Kidney (tissue), 14 donors: ENCODE results near the gene TTC39B. TPM values are rescaled to one million over a fixed set of nuclear protein-coding genes. Genes with fewer than 3 reads are reported as not detected.

ENCODE experiments used
- DNase-seq, 5 donors: peaks; one replicate each; pipeline ENCODE4 v3.0.0-alpha.2; 2013 to 2020
- FAIRE-seq: peaks from 2 replicates; lab custom pipeline; 2012; peaks lifted over from hg19 to GRCh38; lab: Jason Lieb, UNC
- H3K27ac ChIP-seq, 2 donors: one replicate each; pipeline ENCODE4 v1.7.0; 2013; ENCODE audit warnings: low read depth in 2 of 2, low read length in 2 of 2, inconsistent platforms in 1 of 2
- H3K27me3 ChIP-seq: one replicate; pipeline ENCODE4 v1.7.1; 2013; ENCODE audit warnings: low read length, inconsistent platforms; ENCODE audit not compliant: control insufficient read depth, insufficient read depth
- H3K36me3 ChIP-seq, 3 donors: one replicate each; pipeline versions ENCODE4 v1.7.0 to v1.7.1; 2013; ENCODE audit warnings: low read length in 3 of 3, control low read depth in 1 of 3, inconsistent platforms in 1 of 3; ENCODE audit not compliant: insufficient read depth in 3 of 3, control insufficient read depth in 2 of 3
- H3K4me1 ChIP-seq, 3 donors: one replicate each; pipeline versions ENCODE4 v1.7.0 to v1.7.1; 2013; ENCODE audit warnings: low read length in 3 of 3, inconsistent platforms in 1 of 3, low read depth in 1 of 3; ENCODE audit not compliant: control insufficient read depth in 2 of 3, insufficient read depth in 2 of 3
- H3K4me3 ChIP-seq, 3 donors: one replicate each; pipeline versions ENCODE4 v1.7.0 to v1.8.1; 2013; ENCODE audit warnings: low read length in 3 of 3, control low read depth in 1 of 3, inconsistent platforms in 1 of 3
- H3K9ac ChIP-seq, 3 donors: one replicate each; pipeline versions ENCODE4 v1.7.0 to v1.7.1; 2013; ENCODE audit warnings: low read length in 3 of 3, control low read depth in 1 of 3, inconsistent platforms in 1 of 3
- H3K9me3 ChIP-seq, 3 donors: one replicate each; pipeline versions ENCODE4 v1.7.0 to v1.7.1; 2013; ENCODE audit warnings: low read length in 3 of 3, control low read depth in 1 of 3, inconsistent platforms in 1 of 3; ENCODE audit not compliant: control insufficient read depth in 2 of 3, insufficient read depth in 1 of 3
- CTCF ChIP-seq: IDR thresholded peaks from 3 replicates; pipeline ENCODE4 v1.5.1; 2012; ENCODE audit warnings: mild to moderate bottlenecking, moderate library complexity, borderline replicate concordance; ENCODE audit not compliant: insufficient read depth; ENCODE audit errors: extremely low read depth
- intact Hi-C: fragments of 100-400 bp; cut with DNase I; formaldehyde crosslinking; loops from one replicate; pipeline ENCODE4 v1.11.1; 2022
- polyA plus RNA-seq: library from polyadenylated mRNA; stranded (reverse); fragments of 350-450 nt; fragmentation: Illumina TruSeq; extraction: RNeasy Lipid Tissue Mini Kit (QIAGEN cat#74804); gene quantifications from one replicate; pipeline ENCODE4 v1.2.3, GENCODE V29; 2014; ENCODE audit warnings: low read depth, low replicate concordance; ENCODE audit not compliant: insufficient read depth
- total RNA-seq: library from RNA; stranded (reverse); fragmentation: NEBNext Ultra II Directional; extraction: Animal tissue kit (Norgen Biotek cat#: 25700); gene quantifications from one replicate; pipeline ENCODE4 v1.2.1, GENCODE V29; 2021
- donor health status: control.
- donor health status: control.
- donor health status: control.
- donor health status: control.
- donor health status: control.
- donor health status: DM: yes; HTN: yes; CAD: no.
- donor health status: Normal renal cell carcinoma (clear cell type).

The TTC39B gene
- total and polyA plus RNA-seq, 2 donors from 2014 or later: 4.9 to 22.0 TPM

GRCh38 chr9:15121630-15122029 lies 185.4 kb downstream of the TTC39B start:
- Histone ChIP-seq H3K36me3 (no peaks in the 10 kb centered on the region), H3K27ac (no peak overlapping the region), H3K4me1 (no peaks in the 10 kb centered on the region), H3K27me3 (no peaks in the 10 kb centered on the region), H3K4me3 (no peak overlapping the region), H3K9ac (no peak overlapping the region), H3K9me3 (no peaks in the 10 kb centered on the region)
- DNase-seq (no peak), FAIRE-seq (no peak)
- TF ChIP-seq CTCF: no peak
- intact Hi-C loops: no loop called here

DNA sequence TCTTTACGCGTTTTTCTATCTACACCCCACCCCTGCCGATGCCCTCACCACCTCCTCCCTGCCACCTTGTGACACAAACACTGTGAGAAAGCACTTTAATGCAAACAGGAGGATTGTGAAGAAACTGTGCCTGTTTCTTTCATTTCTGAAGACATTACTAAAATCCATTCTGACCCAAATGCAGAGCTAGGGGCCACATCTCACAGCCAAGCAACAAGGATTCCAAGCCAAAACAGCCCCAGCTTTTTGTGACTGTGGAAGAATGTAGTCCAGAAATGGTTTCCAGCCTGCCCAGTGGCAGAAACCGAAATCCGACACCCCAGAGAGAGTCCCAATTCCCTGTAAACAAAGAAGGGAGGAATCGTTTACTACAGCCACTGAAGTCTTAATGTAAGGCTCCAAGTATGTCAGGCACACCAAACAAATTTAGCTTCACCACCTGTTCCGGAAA lies 190.9 kb downstream of the TTC39B start:
- no peak overlapping the region for H3K27ac ChIP-seq
- TF ChIP-seq CTCF: no peak
- H3K9ac ChIP-seq: no peak overlapping the region
- no peaks in the 10 kb centered on the region for H3K9me3 ChIP-seq
- no peaks in the 10 kb centered on the region for H3K27me3 ChIP-seq
- peak in 4 of 5 donors; percentile 52 to 78 (median 70) for DNase-seq
- no peak for FAIRE-seq
- no peaks in the 10 kb centered on the region for H3K36me3 ChIP-seq
- intact Hi-C loops: no loop called here
- no peak overlapping the region for H3K4me3 ChIP-seq
- H3K4me1 ChIP-seq: no peaks in the 10 kb centered on the region

DNA sequence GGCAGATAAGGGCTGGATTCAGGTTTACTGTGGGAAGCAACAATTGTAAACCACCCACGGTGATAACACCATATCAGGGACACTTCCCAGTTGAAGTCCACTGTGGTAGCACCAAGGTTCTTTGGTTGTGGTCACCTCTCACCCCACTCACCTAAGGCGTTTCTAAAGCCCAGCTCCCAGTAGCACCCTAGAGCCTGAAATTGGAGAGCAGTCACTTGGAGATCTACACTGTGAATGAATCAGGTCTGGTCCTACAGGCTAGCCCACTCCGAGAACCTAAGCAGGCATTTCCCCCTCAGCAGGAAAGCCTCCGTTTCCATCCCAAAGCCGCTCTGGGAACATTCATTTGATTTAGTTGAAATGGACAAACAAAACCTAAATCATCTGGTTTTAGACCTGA lies 191.3 kb downstream of the TTC39B start:
- no peaks in the 10 kb centered on the region for H3K36me3 ChIP-seq
- no peaks in the 10 kb centered on the region for H3K27me3 ChIP-seq
- H3K4me1 ChIP-seq: no peaks in the 10 kb centered on the region
- H3K27ac ChIP-seq: no peak overlapping the region
- no peak overlapping the region for H3K4me3 ChIP-seq
- no peak for DNase-seq
- no peaks in the 10 kb centered on the region for H3K9me3 ChIP-seq
- no peak for TF ChIP-seq CTCF
- no peak overlapping the region for H3K9ac ChIP-seq
- intact Hi-C loops: no loop called here
- FAIRE-seq: no peak

GRCh38 chr9:15115041-15115440 lies 192.0 kb downstream of the TTC39B start:
- FAIRE-seq: no peak
- Histone ChIP-seq H3K4me1 (no peaks in the 10 kb centered on the region), H3K36me3 (no peaks in the 10 kb centered on the region)

More at GRCh38 chr9:15115041-15115440, 192.0 kb downstream of the TTC39B start:
- H3K4me3 ChIP-seq: no peak overlapping the region
- H3K27ac ChIP-seq: no peak overlapping the region
- H3K9me3 ChIP-seq: no peaks in the 10 kb centered on the region
- H3K9ac ChIP-seq: no peak overlapping the region
- intact Hi-C loops: no loop called here
- TF ChIP-seq CTCF: no peak
- no peak for DNase-seq
- no peaks in the 10 kb centered on the region for H3K27me3 ChIP-seq
